ENCODE results near the gene INPP5B. TPM values are rescaled to one million over a fixed set of nuclear protein-coding genes. Genes with fewer than 3 reads are reported as not detected.

The INPP5B gene
- total and polyA plus RNA-seq, 9 of the 15 experiments (the other 6 are each of a cell fraction or from before 2014, with no cell fraction given) = 14.1 to 28.7 (median 20.9) TPM

DNA sequence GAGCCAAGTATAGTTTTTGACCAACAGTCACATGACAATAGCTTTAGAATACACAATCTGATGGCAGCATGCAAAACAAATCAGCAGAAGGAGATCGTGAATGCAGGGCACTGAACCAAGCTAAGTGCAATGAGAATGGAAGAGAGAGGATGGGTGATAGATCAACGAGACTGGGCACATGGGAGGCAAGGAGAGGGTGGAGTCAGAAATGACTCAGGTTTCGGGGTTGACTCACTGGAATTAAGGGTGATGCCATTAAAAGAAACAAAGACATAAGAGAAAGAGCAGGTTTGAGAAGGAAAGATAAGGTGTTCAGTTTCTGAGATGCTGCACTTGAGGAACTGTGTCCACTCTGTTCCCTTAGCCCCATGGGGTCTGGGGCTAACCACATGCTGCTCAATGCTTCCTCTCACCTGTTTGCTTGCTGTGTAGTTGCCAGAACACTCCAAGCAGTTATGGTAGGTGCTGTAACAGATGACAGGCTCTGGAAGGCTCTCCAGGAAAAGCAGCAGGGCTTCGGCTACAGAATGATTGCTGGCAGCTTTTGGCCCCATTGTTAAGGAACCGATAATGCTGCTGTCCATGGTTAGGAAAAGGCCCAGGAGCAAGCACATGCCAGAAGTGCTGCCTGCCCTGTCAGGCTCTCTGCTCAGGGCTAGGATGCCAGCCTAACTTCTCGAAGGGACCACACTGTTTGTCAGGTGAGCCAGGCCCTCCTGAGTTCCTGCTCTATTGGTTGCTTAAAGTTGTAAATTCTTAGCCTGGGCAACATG lies 81.3 kb downstream of the INPP5B start (continued):
- TF ChIP-seq HDGF (IDR thresholded peaks at IDR 0.05) (no peak), ETV6 (IDR thresholded peaks at IDR 0.05; ENCODE audit: borderline replicate concordance in 1 of 2, low read depth in 2 of 2, low read length in 1 of 2) (no peak), ETV6 (CRISPR knock-in tag; IDR thresholded peaks at IDR 0.05; ENCODE audit: borderline replicate concordance) (no peak), TGIF2 (CRISPR knock-in tag; IDR thresholded peaks at IDR 0.05) (no peak), RBFOX2 (IDR thresholded peaks at IDR 0.05; ENCODE audit: low read depth, low read length) (no peak), SMARCA4 (IDR thresholded peaks at IDR 0.05) (0 out of 2 replicates have a peak, but pooled peaks have one; percentile 18), SMAD4 (CRISPR knock-in tag; conservative IDR thresholded peaks at IDR 0.05) (no peak), TSC22D4 (tag; IDR thresholded peaks at IDR 0.05) (no peak), ZFPM2 (CRISPR knock-in tag; IDR thresholded peaks at IDR 0.05) (no peak), POLR2A (conservative IDR thresholded peaks at IDR 0.05) (no peak), MTF1 (CRISPR knock-in tag; IDR thresholded peaks at IDR 0.05; ENCODE audit: borderline replicate concordance) (no peak), SPI1 (IDR thresholded peaks at IDR 0.05; ENCODE audit: borderline replicate concordance, low read depth, low read length) (no peak), ZSCAN32 (CRISPR knock-in tag; IDR thresholded peaks at IDR 0.05) (no peak), TAF1 (IDR thresholded peaks at IDR 0.05; ENCODE audit: control insufficient read depth, extremely low read depth, insufficient read depth, low read length, severe bottlenecking) (no peak), ZNF589 (CRISPR knock-in tag; IDR thresholded peaks at IDR 0.05; ENCODE audit: low read depth) (peak; percentile 83; the same call in 1 of the 2 replicates), CEBPB (tag; IDR thresholded peaks at IDR 0.05) (no peak), ZNF584 (CRISPR knock-in tag; IDR thresholded peaks at IDR 0.05; ENCODE audit: low read depth) (peak; percentile 87), JUN (IDR thresholded peaks at IDR 0.05; ENCODE audit: borderline replicate concordance, low read depth, low read length) (peak; percentile 75), JUN (CRISPR knock-in tag; IDR thresholded peaks at IDR 0.05; ENCODE audit: borderline replicate concordance) (no peak), CCNT2 (IDR thresholded peaks at IDR 0.05; ENCODE audit: borderline replicate concordance, extremely low read depth, insufficient read length, low read depth, low read length) (no peak)
- TF ChIP-seq, protein P1, sequence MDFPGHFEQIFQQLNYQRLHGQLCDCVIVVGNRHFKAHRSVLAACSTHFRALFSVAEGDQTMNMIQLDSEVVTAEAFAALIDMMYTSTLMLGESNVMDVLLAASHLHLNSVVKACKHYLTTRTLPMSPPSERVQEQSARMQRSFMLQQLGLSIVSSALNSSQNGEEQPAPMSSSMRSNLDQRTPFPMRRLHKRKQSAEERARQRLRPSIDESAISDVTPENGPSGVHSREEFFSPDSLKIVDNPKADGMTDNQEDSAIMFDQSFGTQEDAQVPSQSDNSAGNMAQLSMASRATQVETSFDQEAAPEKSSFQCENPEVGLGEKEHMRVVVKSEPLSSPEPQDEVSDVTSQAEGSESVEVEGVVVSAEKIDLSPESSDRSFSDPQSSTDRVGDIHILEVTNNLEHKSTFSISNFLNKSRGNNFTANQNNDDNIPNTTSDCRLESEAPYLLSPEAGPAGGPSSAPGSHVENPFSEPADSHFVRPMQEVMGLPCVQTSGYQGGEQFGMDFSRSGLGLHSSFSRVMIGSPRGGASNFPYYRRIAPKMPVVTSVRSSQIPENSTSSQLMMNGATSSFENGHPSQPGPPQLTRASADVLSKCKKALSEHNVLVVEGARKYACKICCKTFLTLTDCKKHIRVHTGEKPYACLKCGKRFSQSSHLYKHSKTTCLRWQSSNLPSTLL (IDR thresholded peaks at IDR 0.05) = no peak
- TF ChIP-seq, protein P2, sequence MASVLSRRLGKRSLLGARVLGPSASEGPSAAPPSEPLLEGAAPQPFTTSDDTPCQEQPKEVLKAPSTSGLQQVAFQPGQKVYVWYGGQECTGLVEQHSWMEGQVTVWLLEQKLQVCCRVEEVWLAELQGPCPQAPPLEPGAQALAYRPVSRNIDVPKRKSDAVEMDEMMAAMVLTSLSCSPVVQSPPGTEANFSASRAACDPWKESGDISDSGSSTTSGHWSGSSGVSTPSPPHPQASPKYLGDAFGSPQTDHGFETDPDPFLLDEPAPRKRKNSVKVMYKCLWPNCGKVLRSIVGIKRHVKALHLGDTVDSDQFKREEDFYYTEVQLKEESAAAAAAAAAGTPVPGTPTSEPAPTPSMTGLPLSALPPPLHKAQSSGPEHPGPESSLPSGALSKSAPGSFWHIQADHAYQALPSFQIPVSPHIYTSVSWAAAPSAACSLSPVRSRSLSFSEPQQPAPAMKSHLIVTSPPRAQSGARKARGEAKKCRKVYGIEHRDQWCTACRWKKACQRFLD (CRISPR knock-in tag; IDR thresholded peaks at IDR 0.05) = no peak
- TF ChIP-seq, protein P3, sequence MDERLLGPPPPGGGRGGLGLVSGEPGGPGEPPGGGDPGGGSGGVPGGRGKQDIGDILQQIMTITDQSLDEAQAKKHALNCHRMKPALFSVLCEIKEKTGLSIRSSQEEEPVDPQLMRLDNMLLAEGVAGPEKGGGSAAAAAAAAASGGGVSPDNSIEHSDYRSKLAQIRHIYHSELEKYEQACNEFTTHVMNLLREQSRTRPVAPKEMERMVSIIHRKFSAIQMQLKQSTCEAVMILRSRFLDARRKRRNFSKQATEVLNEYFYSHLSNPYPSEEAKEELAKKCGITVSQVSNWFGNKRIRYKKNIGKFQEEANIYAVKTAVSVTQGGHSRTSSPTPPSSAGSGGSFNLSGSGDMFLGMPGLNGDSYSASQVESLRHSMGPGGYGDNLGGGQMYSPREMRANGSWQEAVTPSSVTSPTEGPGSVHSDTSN (CRISPR knock-in tag; IDR thresholded peaks at IDR 0.05; ENCODE audit: low read depth) = no peak
- TF ChIP-seq, protein P3 (tag; conservative IDR thresholded peaks at IDR 0.05; ENCODE audit: low read depth) = no peak

Data from K562 (cell line).